ENCODE results near the gene DOCK6.

GRCh38 chr19:11265785-11266236, 3.5 kb upstream of the DOCK6 start:
- TF ChIP-seq, protein P1, sequence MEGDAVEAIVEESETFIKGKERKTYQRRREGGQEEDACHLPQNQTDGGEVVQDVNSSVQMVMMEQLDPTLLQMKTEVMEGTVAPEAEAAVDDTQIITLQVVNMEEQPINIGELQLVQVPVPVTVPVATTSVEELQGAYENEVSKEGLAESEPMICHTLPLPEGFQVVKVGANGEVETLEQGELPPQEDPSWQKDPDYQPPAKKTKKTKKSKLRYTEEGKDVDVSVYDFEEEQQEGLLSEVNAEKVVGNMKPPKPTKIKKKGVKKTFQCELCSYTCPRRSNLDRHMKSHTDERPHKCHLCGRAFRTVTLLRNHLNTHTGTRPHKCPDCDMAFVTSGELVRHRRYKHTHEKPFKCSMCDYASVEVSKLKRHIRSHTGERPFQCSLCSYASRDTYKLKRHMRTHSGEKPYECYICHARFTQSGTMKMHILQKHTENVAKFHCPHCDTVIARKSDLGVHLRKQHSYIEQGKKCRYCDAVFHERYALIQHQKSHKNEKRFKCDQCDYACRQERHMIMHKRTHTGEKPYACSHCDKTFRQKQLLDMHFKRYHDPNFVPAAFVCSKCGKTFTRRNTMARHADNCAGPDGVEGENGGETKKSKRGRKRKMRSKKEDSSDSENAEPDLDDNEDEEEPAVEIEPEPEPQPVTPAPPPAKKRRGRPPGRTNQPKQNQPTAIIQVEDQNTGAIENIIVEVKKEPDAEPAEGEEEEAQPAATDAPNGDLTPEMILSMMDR (conservative IDR thresholded peaks at IDR 0.05; ENCODE audit: low read length) = no peak
- TF ChIP-seq EZH2phosphoT487 (IDR thresholded peaks at IDR 0.05; ENCODE audit: borderline replicate concordance, low read depth, low read length) = no peak
